Transverse colon (tissue), 4 donors: ENCODE measurements around the gene HOXD1. TPM values are rescaled to one million over a fixed set of nuclear protein-coding genes. Genes with fewer than 3 reads are reported as not detected.

Source experiments
- DNase-seq: peaks from one replicate; pipeline ENCODE4 v3.0.0-alpha.2; 2019
- H3K27ac ChIP-seq, 4 donors: fragments of 200-600 bp; sonication (generic); 2 replicates each; pipeline ENCODE4 v1.5.1; 2016 to 2018; ENCODE audit warnings: inconsistent platforms in 4 of 4
- H3K27me3 ChIP-seq: fragments of 200-600 bp; sonication (generic); 2 replicates; pipeline ENCODE4 v1.5.1; 2017; ENCODE audit warnings: inconsistent platforms
- H3K36me3 ChIP-seq, 4 donors: fragments of 200-600 bp; sonication (generic); 2 replicates each; pipeline ENCODE4 v1.5.1; 2017 to 2019; ENCODE audit warnings: inconsistent platforms in 4 of 4
- H3K4me1 ChIP-seq, 4 donors: fragments of 200-600 bp; sonication (generic); 2 replicates each; pipeline ENCODE4 v1.5.1; 2017 to 2020; ENCODE audit warnings: inconsistent platforms in 4 of 4
- H3K4me3 ChIP-seq, 4 donors: fragments of 200-600 bp; sonication (generic); 1 replicate in 1 of 4; 2 replicates in 3 of 4; pipeline versions ENCODE4 v1.5.1 to v1.6.1; 2017 to 2019; ENCODE audit warnings: inconsistent platforms in 4 of 4
- H3K9me3 ChIP-seq, 2 donors: fragments of 200-600 bp; sonication (generic); 2 replicates each; pipeline ENCODE4 v1.5.1; 2017 to 2019; ENCODE audit warnings: inconsistent platforms in 2 of 2
- CTCF ChIP-seq, 5 experiments: fragments of 200-600 bp in 3 of 5; fragments of 450-650 bp in 2 of 5; sonication (generic) in 3 of 5; IDR thresholded peaks; 1 replicate in 2 of 5; 2 replicates in 3 of 5; pipeline ENCODE4 v1.5.1; 2016 to 2017; ENCODE audit warnings: antibody characterized with exemption in 5 of 5, inconsistent platforms in 3 of 5, mild to moderate bottlenecking in 2 of 5, moderate library complexity in 1 of 5
- EP300 ChIP-seq: sonication (generic); formaldehyde crosslinking; IDR thresholded peaks from one replicate; pipeline ENCODE4 v1.6.1; 2017; ENCODE audit warnings: antibody characterized with exemption, low read depth
- POLR2A ChIP-seq: fragments of 450-650 bp; IDR thresholded peaks from one replicate; pipeline ENCODE4 v1.6.1; 2016; ENCODE audit warnings: antibody characterized with exemption, mild to moderate bottlenecking, moderate library complexity
- POLR2AphosphoS5 ChIP-seq, 3 donors: sonication (generic); formaldehyde crosslinking; IDR thresholded peaks; one replicate each; pipeline ENCODE4 v1.6.1; 2016; ENCODE audit warnings: antibody characterized with exemption in 3 of 3
- WGBS, 2 donors: methylation state at CpG; one replicate each; pipeline ENCODE4 v1.1.5; 2018; ENCODE audit warnings: low coverage in 1 of 2; 5-methylcytosine and 5-hydroxymethylcytosine counted together
- in situ Hi-C, 4 donors: fragments of 200-750 bp; cut with MboI; loops; one replicate each; pipeline versions ENCODE4 v1.15.0 to v1.15.1; 2017; ENCODE audit warnings: low sequenced_read_pairs in 3 of 4, low pct_ligation_motif_present in 1 of 4, low pct_unique_long_range_greater_than_20kb in 1 of 4
- intact Hi-C: fragments of 100-400 bp; cut with DNase I; formaldehyde crosslinking; loops from one replicate; pipeline ENCODE4 v1.15.1; 2023; ENCODE audit warnings: low total_unique reads
- total RNA-seq, 4 donors: library from RNA; depleted of rRNA; stranded (reverse); fragments of >200 nt; gene quantifications; one replicate each; pipeline ENCODE4 v1.1.0, GENCODE V29; 2016

The HOXD1 gene
- total RNA-seq, 4 donors from 2014 or later: 4.1 to 12.9 (median 4.5) TPM

GRCh38 chr2:176160986-176161824, 27.3 kb upstream of the HOXD1 start:
- 44 to 50% methylated on average over 7 to 22 of the region's 22 CpGs for WGBS, 2 donors
- TF ChIP-seq CTCF (IDR thresholded peaks at IDR 0.05): no peak
- TF ChIP-seq POLR2AphosphoS5 (IDR thresholded peaks at IDR 0.05): no peak
- no peak for TF ChIP-seq EP300
- no peak for TF ChIP-seq POLR2A
- in situ Hi-C loops (no loop called here), intact Hi-C loops (no loop called here)
- H3K9me3 ChIP-seq: no peaks in the 10 kb centered on the region
- H3K4me1 ChIP-seq: peaks cover 4 to 55% (median 27%) of the 10 kb centered on the region in 4 donors
- H3K27ac ChIP-seq: no peak overlapping the region
- no peak for DNase-seq
- no peaks in the 10 kb centered on the region for H3K36me3 ChIP-seq
- H3K4me3 ChIP-seq: peak overlapping the region in 1 of 4 donors; percentile 10
- H3K27me3 ChIP-seq: peaks cover 98% of the 10 kb centered on the region

GRCh38 chr2:176161825-176162626, 26.4 kb upstream of the HOXD1 start:
- Histone ChIP-seq H3K4me1 (peaks cover 4 to 49% (median 23%) of the 10 kb centered on the region in 4 donors), H3K27ac (no peak overlapping the region), H3K9me3 (no peaks in the 10 kb centered on the region), H3K4me3 (no peak overlapping the region), H3K27me3 (peaks cover 92% of the 10 kb centered on the region), H3K36me3 (no peaks in the 10 kb centered on the region)
- DNase-seq: no peak
- TF ChIP-seq EP300 (no peak), CTCF (IDR thresholded peaks at IDR 0.05) (no peak), POLR2A (no peak), POLR2AphosphoS5 (IDR thresholded peaks at IDR 0.05) (no peak)
- in situ Hi-C loops (no loop called here), intact Hi-C loops (no loop called here)
- WGBS, 2 donors: 34 to 71% methylated on average over 7 to 22 of the region's 22 CpGs

GRCh38 chr2:176162911-176163671, 25.4 kb upstream of the HOXD1 start:
- in situ Hi-C loops: no loop called here
- no peak for DNase-seq
- no peak overlapping the region for H3K4me3 ChIP-seq
- no peak for TF ChIP-seq POLR2A
- TF ChIP-seq POLR2AphosphoS5 (IDR thresholded peaks at IDR 0.05): no peak
- TF ChIP-seq EP300: no peak
- no peak for TF ChIP-seq CTCF (IDR thresholded peaks at IDR 0.05)
- intact Hi-C loops: no loop called here
- H3K9me3 ChIP-seq: no peaks in the 10 kb centered on the region
- H3K27ac ChIP-seq: no peak overlapping the region
- H3K36me3 ChIP-seq: no peaks in the 10 kb centered on the region
- peaks cover 4 to 41% (median 21%) of the 10 kb centered on the region in 4 donors for H3K4me1 ChIP-seq
- 29% methylated on average over 29 of the region's 29 CpGs; no CpG with 5 or more reads in 1 of the 2 donors for WGBS, 2 donors
- peaks cover 84% of the 10 kb centered on the region for H3K27me3 ChIP-seq
